ENCODE data around the gene PLA2G4D.

GRCh38 chr15:42083916-42084315 is 10.4 kb downstream of the PLA2G4D start:
- TF ChIP-seq, protein P1, sequence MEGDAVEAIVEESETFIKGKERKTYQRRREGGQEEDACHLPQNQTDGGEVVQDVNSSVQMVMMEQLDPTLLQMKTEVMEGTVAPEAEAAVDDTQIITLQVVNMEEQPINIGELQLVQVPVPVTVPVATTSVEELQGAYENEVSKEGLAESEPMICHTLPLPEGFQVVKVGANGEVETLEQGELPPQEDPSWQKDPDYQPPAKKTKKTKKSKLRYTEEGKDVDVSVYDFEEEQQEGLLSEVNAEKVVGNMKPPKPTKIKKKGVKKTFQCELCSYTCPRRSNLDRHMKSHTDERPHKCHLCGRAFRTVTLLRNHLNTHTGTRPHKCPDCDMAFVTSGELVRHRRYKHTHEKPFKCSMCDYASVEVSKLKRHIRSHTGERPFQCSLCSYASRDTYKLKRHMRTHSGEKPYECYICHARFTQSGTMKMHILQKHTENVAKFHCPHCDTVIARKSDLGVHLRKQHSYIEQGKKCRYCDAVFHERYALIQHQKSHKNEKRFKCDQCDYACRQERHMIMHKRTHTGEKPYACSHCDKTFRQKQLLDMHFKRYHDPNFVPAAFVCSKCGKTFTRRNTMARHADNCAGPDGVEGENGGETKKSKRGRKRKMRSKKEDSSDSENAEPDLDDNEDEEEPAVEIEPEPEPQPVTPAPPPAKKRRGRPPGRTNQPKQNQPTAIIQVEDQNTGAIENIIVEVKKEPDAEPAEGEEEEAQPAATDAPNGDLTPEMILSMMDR (IDR thresholded peaks at IDR 0.05; ENCODE audit: low read depth, low read length, poor library complexity, severe bottlenecking) = no peak
- no peak for TF ChIP-seq EZH2phosphoT487 (IDR thresholded peaks at IDR 0.05; ENCODE audit: borderline replicate concordance, low read length)
